Nephron (organoid): ENCODE data around the gene NIN.

Experiments used
- H3K27ac Mint-ChIP-seq, 3 experiments: 2 replicates each; pipeline ENCODE4 v1.8.0; 2020; ENCODE audit warnings: mixed read lengths in 3 of 3, mild to moderate bottlenecking in 2 of 3, moderate library complexity in 1 of 3
- H3K27me3 Mint-ChIP-seq: 2 replicates; pipeline ENCODE4 v1.8.0; 2021; ENCODE audit warnings: low read depth, mild to moderate bottlenecking, moderate library complexity, mixed read lengths
- H3K36me3 Mint-ChIP-seq: 2 replicates; pipeline ENCODE4 v1.8.0; 2020; ENCODE audit warnings: low read depth, mixed read lengths
- H3K4me1 Mint-ChIP-seq: 2 replicates; pipeline ENCODE4 v1.8.0; 2020; ENCODE audit warnings: mixed read lengths
- H3K4me3 Mint-ChIP-seq, 3 experiments: 2 replicates each; pipeline ENCODE4 v1.8.0; 2020; ENCODE audit warnings: mild to moderate bottlenecking in 3 of 3, mixed read lengths in 3 of 3, moderate library complexity in 2 of 3
- H3K9me3 Mint-ChIP-seq: 2 replicates; pipeline ENCODE4 v1.8.0; 2020; ENCODE audit warnings: mixed read lengths
- TF ChIP-seq, protein P1 (sequence below), 3 experiments: fragments of 200-600 bp; sonication (generic); IDR thresholded peaks; one replicate each; pipeline ENCODE4 v1.5.0; 2021; ENCODE audit warnings: antibody characterized with exemption in 3 of 3; ENCODE audit not compliant: unreplicated experiment in 3 of 3

The NIN gene

DNA sequence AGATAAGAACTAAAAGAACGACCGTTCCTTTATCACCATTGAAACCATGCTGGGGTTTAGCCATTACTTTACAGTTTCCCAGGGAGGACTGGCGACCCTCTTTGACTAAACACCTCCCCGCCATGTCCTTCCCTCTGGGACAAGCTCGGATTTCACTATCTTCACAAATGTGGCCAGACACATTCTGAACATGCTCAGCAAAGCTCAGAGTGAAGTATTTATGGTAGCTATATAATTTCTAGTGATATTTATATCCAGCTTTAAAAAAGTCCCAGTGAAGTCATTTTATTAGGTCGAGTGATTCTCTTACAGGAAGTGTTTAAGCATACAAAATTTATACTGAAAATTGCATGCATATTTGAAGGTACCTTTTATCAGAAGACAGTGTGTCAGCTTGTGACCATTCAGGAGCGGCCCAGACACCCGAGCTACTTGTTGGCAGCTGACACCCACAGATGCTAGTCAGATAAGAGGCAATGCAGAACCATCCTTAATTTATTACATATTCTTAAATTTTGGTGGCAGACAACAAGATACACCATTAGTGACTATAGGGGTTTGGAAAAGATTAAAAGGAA is 36.8 kb downstream of the NIN start:
- H3K4me3 Mint-ChIP-seq = peak overlapping the region in 2 of 3 experiments; percentile 46 to 52
- TF ChIP-seq, protein P1, sequence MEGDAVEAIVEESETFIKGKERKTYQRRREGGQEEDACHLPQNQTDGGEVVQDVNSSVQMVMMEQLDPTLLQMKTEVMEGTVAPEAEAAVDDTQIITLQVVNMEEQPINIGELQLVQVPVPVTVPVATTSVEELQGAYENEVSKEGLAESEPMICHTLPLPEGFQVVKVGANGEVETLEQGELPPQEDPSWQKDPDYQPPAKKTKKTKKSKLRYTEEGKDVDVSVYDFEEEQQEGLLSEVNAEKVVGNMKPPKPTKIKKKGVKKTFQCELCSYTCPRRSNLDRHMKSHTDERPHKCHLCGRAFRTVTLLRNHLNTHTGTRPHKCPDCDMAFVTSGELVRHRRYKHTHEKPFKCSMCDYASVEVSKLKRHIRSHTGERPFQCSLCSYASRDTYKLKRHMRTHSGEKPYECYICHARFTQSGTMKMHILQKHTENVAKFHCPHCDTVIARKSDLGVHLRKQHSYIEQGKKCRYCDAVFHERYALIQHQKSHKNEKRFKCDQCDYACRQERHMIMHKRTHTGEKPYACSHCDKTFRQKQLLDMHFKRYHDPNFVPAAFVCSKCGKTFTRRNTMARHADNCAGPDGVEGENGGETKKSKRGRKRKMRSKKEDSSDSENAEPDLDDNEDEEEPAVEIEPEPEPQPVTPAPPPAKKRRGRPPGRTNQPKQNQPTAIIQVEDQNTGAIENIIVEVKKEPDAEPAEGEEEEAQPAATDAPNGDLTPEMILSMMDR (IDR thresholded peaks at IDR 0.05; ENCODE audit: unreplicated experiment in 3 of 3) = no peak
- H3K4me1 Mint-ChIP-seq = peaks cover 78% of the 10 kb centered on the region
- H3K27me3 Mint-ChIP-seq = no peaks in the 10 kb centered on the region
- peak overlapping the region; percentile 62 to 82 (median 76) for H3K27ac Mint-ChIP-seq
- H3K36me3 Mint-ChIP-seq = peaks cover 37% of the 10 kb centered on the region
- H3K9me3 Mint-ChIP-seq = no peaks in the 10 kb centered on the region

DNA sequence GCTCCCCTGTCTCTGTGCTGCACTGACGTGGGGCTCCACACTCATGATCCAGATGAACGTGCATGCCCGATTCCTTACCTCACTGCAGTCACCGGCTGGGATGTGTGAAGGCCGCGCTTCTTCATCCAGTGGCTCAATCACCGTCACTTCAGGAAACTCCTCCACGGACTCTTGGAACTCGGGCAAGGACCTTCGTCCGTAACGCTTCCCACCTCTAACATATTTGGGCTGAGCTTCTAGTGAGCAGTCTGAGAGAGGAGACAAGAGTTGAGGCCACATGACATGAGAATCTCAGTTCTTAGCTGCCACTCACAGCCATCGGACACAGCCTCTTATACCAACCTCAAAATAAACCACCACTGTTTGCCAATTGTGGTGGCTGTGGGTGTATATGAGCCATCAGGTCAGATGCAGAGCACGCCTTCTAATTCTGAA is 38.3 kb downstream of the NIN start:
- H3K36me3 Mint-ChIP-seq = peaks cover 40% of the 10 kb centered on the region
- no peaks in the 10 kb centered on the region for H3K27me3 Mint-ChIP-seq
- H3K9me3 Mint-ChIP-seq = no peaks in the 10 kb centered on the region
- TF ChIP-seq, protein P1 (IDR thresholded peaks at IDR 0.05; ENCODE audit: unreplicated experiment in 3 of 3) = no peak
- peak overlapping the region in 2 of 3 experiments; percentile 73 to 85 for H3K4me3 Mint-ChIP-seq
- peak overlapping the region in 1 of 3 experiments; percentile 45 for H3K27ac Mint-ChIP-seq
- peaks cover 75% of the 10 kb centered on the region for H3K4me1 Mint-ChIP-seq

DNA sequence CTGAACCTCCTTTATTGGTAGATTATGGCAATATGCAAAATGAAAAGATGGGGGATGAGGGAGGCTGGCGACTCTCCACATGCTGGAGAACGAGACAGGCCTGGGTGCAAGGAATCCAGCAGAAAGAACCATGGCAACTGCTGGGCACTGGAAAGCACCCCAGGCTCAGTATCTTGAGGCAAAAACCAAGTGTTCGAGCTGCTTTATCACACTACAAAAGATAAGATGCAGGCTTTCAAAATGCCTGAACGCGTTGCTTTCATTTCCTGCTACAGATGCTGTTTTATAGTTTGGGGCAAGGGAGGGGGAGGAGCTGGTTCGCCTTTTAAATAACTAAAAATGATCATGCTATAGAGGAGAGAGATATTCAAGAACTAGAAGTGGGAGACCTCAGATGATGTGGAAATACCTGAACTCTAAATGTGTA is 38.9 kb downstream of the NIN start:
- Mint-ChIP-seq H3K9me3 (no peaks in the 10 kb centered on the region), H3K4me3 (peak overlapping the region in 2 of 3 experiments; percentile 73 to 85), H3K27me3 (no peaks in the 10 kb centered on the region), H3K4me1 (peaks cover 75% of the 10 kb centered on the region), H3K27ac (no peak overlapping the region), H3K36me3 (peaks cover 41% of the 10 kb centered on the region)
- TF ChIP-seq, protein P1 (IDR thresholded peaks at IDR 0.05; ENCODE audit: unreplicated experiment in 3 of 3) = no peak

DNA sequence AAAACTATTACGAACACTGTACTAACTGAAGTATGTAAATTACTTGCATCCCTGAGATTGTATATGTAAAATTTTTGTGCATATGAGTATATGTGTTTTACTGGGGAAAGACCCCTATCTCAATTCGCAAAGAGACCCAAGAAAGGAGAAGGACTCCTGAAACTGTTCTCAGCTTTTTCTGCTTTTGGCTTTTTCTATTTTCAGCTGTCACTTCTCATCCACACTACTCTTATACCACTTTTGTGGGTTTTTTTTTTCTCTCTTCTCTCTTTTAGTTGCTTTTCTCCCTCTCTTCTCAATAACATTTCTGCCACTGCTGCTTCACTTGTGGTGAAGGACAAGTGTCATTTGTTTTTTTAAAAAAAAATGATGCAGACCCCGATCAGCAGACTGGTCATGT is 39.8 kb downstream of the NIN start:
- H3K36me3 Mint-ChIP-seq = peaks cover 41% of the 10 kb centered on the region
- H3K4me3 Mint-ChIP-seq = peak overlapping the region in 2 of 3 experiments; percentile 73 to 85
- no peak overlapping the region for H3K27ac Mint-ChIP-seq
- no peaks in the 10 kb centered on the region for H3K27me3 Mint-ChIP-seq
- no peaks in the 10 kb centered on the region for H3K9me3 Mint-ChIP-seq
- TF ChIP-seq, protein P1 (IDR thresholded peaks at IDR 0.05; ENCODE audit: unreplicated experiment in 3 of 3) = no peak
- H3K4me1 Mint-ChIP-seq = peaks cover 75% of the 10 kb centered on the region

DNA sequence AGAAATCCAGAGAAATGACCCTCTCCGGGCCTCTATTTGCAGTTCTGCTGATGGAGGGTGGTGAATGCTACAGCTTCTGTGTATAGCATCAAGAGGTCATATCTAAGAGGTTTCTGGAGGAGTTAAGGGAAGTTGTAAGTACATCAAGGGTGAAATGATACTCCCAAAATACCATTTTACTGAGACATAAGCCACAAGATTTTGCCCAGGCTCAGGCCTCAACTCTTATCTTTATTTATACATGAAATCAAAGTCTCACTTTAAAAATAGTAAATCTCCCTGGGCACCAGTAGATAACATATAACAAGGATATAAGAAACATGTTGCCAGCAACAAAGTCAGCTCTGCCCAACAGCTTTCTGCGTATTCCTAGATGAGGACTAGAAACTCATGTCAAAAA is 40.4 kb downstream of the NIN start:
- Mint-ChIP-seq H3K4me1 (peaks cover 72% of the 10 kb centered on the region), H3K4me3 (peak overlapping the region in 1 of 3 experiments; percentile 85), H3K27ac (no peak overlapping the region), H3K36me3 (peaks cover 41% of the 10 kb centered on the region), H3K27me3 (no peaks in the 10 kb centered on the region), H3K9me3 (no peaks in the 10 kb centered on the region)
- TF ChIP-seq, protein P1 (IDR thresholded peaks at IDR 0.05; ENCODE audit: unreplicated experiment in 3 of 3) = no peak
